ENCODE measurements around the gene ANKRD9.

The ANKRD9 gene

DNA sequence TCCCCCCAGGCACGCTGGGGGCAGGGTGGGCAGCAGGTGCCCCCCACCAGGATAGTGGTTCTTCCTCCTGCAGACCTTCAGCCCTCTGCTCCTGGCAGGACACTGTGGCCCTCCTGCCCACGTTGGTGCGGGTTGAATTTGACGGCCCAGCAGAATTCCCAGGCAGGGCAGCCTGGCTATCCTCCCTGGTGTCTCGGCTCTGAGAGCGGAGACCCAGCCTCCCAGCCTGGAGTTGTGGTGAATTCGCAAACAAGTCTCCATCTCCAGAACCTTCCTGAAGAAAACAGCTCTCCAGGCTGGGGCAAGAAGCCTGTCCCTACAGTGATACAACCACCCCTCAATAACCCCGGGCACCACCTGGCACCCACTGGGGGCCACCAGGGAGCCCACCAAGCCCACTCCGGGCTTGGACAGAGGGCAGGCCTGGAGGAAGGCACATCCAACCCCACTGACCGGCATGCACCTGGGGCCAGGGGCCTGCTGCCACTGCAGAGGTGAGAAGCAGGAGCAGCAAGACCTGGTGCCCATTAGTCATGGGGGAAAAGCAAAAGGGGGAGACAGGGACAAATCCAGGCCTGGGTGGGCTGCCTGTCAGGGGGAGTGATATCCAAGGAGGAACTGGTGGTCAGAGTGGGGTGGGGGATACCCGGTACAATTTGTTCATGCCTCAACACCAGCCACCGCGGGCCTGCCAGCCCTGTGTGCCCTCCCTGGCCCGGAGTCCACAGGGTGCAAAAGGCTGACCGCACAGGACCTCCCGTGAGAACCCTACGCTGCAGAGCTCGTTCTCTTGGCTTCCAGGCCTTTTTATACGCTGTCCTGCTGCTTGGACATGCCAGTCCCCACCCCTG is 3.6 kb downstream of the ANKRD9 start:
- Histone ChIP-seq H3K4me3 (no peak overlapping the region), H4K20me1 (no peaks in the 10 kb centered on the region), H3K36me3 (peaks cover 27% of the 10 kb centered on the region), H3K27ac (no peak overlapping the region), H3K4me2 (no peak overlapping the region), H3K9ac (no peak overlapping the region), H3K4me1 (peaks cover 19% of the 10 kb centered on the region), H3K9me3 (no peaks in the 10 kb centered on the region), H3K27me3 (no peaks in the 10 kb centered on the region)
- no peak for TF ChIP-seq Cebpa-rat (IDR thresholded peaks at IDR 0.05)

DNA sequence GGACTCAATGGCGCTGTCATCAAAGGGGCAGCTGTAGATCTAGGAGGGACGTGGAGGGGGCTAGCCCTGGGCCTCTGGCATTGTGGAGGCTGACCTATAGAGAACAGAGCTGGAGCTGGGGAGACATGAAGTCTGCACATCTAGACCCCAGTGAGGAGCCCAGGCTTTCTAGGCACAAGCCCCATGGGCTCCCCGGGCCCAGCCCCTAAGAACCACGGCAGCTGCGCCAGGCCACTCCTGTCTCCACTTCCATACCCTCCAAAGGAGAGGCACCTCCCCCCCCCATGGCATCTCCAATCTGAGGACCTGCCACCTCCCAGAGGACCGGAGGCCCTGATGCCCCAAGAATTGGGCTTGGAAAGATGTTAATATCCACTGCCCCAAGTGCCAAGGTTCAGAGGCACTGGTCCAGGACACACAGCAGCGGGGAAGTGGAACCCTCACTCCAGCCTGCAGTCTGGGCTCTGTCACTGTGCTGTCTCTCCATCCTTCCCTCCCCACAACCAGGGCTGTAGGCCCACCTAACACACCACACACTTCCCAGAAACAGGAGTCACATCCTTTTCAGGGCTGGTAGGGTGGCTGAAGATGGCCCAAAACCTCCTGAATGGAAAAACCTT is 4.5 kb downstream of the ANKRD9 start:
- Histone ChIP-seq H3K27me3 (no peaks in the 10 kb centered on the region), H3K36me3 (peaks cover 34% of the 10 kb centered on the region), H3K4me1 (peaks cover 18% of the 10 kb centered on the region), H3K9ac (no peak overlapping the region), H4K20me1 (no peaks in the 10 kb centered on the region), H3K9me3 (no peaks in the 10 kb centered on the region), H3K4me2 (no peak overlapping the region), H3K27ac (no peak overlapping the region), H3K4me3 (no peak overlapping the region)
- TF ChIP-seq Cebpa-rat (IDR thresholded peaks at IDR 0.05), result no peak

DNA sequence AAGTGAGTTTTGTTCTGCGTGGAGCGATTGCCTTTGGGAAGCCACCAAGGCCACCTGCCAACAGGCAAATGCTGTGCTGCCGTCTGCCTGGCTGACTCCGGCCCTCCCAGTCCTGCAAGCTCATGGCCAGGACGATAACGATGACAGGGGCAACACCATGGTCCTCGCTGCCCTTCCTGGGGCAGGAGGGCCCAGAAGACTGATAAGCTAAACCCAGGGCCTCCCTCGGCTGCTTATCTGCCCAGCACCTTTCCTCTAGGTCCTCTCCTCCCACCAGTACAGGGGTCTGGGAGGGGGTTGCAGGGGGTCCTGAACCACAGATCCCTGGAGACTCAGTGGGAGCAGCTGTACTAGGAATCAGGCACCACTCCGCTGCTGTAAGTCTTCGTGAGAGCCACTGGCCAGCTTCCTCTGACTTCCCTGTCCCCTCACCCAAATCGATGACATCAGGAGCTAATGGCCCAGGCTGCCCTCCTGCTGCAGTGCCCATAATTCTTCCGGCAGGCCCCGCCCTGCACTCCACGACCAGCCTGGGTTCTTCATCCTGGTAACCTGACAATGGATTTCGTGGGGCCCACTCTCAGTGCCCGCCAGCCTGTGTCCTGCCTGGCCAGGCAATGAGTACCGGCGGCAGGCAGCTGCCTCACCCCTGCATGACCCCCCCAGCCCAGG is 5.1 kb downstream of the ANKRD9 start:
- no peak overlapping the region for H3K4me3 ChIP-seq
- no peaks in the 10 kb centered on the region for H3K9me3 ChIP-seq
- peaks cover 34% of the 10 kb centered on the region for H3K36me3 ChIP-seq
- no peak overlapping the region for H3K9ac ChIP-seq
- no peaks in the 10 kb centered on the region for H4K20me1 ChIP-seq
- no peak overlapping the region for H3K4me2 ChIP-seq
- TF ChIP-seq Cebpa-rat (IDR thresholded peaks at IDR 0.05), result no peak
- H3K27ac ChIP-seq, result no peak overlapping the region
- H3K27me3 ChIP-seq, result no peaks in the 10 kb centered on the region
- H3K4me1 ChIP-seq, result peaks cover 23% of the 10 kb centered on the region

DNA sequence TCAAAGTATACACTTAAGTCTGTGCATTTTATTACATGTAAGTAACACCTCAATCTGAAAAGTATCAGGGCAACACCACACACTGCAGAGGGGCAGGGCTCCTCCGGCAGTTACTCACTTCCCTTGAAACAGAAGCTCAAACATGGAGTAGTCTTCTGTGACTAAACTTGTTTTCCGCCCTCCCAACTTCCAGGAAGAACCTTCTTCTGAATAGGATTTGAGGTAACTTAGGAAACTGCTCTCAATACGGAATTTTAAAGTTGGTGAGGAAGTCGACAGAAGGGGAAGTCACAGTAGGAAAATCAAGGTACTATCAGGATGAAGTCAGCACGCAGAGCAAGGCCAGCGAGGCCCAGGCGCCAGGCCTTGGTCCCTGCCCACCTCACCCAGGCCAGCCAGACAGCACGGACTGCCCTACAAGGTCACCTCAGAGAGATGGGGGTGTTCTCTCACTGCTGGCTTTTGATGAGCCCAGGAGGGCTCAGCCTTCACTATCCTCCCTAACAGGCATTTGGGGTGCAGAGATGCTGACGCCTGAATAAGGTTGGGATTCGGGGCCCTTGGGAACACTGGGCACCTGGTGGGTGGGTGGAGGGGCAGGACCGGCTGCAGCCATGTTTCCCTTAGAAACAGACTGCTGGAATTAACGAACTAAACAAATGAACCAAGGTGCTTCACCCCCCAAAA is 5.8 kb downstream of the ANKRD9 start:
- TF ChIP-seq Cebpa-rat (IDR thresholded peaks at IDR 0.05), result no peak
- H3K27ac ChIP-seq, result no peak overlapping the region
- H3K4me1 ChIP-seq, result peaks cover 19% of the 10 kb centered on the region
- H3K9me3 ChIP-seq, result no peaks in the 10 kb centered on the region
- no peak overlapping the region for H3K4me2 ChIP-seq
- no peak overlapping the region for H3K4me3 ChIP-seq
- no peaks in the 10 kb centered on the region for H4K20me1 ChIP-seq
- H3K9ac ChIP-seq, result no peak overlapping the region
- peaks cover 36% of the 10 kb centered on the region for H3K36me3 ChIP-seq
- no peaks in the 10 kb centered on the region for H3K27me3 ChIP-seq

DNA sequence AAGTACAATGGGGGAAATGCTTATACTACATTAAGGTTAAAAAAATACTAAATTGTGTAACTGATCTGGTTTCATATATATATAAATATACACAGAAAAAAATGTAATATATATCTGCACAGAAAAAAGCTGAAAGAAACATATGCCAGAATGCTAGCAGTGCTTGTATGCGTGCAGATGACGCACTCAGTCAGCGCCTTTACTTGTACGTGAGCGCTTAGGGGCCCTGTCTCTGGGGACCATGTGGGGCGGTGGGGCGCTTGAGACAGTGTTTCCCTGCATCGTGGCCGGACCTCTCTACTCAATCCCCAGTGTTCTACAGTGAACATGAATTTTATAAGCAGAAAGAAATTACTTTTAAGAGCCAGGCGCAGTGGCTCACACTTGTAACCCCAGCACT is 7.0 kb downstream of the ANKRD9 start:
- H3K9me3 ChIP-seq, result no peaks in the 10 kb centered on the region
- no peaks in the 10 kb centered on the region for H4K20me1 ChIP-seq
- H3K9ac ChIP-seq, result no peak overlapping the region
- H3K36me3 ChIP-seq, result peaks cover 44% of the 10 kb centered on the region
- H3K27ac ChIP-seq, result no peak overlapping the region
- no peak overlapping the region for H3K4me2 ChIP-seq
- H3K4me3 ChIP-seq, result no peak overlapping the region
- TF ChIP-seq Cebpa-rat (IDR thresholded peaks at IDR 0.05), result no peak
- no peaks in the 10 kb centered on the region for H3K27me3 ChIP-seq
- H3K4me1 ChIP-seq, result peaks cover 14% of the 10 kb centered on the region

DNA sequence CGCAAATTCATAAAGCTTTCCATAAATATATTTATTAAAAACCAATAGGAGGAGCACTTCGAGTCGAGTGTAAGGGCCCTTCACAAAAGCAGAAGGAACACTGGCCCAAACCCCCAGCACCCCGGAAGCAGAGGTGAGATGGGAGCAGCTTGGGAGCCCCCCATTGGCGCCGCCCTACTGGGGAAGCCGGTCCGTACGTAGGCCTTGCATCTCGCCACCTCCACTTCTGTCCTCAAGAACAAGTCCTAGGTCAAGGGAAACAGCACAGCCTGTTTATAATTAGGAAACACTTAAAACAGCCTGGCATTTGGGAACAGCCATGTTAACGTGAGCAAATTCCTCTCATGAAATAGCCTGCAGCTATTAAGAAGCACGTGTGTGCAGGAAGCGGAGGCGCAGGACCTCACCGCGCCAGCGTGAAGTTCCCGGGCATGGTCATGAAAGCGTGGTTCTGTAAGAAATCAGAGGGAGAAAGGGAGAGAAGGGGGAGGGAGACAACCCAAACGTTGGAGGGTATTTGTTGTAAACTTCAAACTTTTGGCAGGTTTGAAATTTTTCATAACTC is 7.7 kb downstream of the ANKRD9 start:
- H3K9me3 ChIP-seq, result no peaks in the 10 kb centered on the region
- H3K27ac ChIP-seq, result no peak overlapping the region
- H3K27me3 ChIP-seq, result no peaks in the 10 kb centered on the region
- no peak overlapping the region for H3K9ac ChIP-seq
- TF ChIP-seq Cebpa-rat (IDR thresholded peaks at IDR 0.05), result no peak
- H4K20me1 ChIP-seq, result no peaks in the 10 kb centered on the region
- H3K4me3 ChIP-seq, result no peak overlapping the region
- no peak overlapping the region for H3K4me2 ChIP-seq
- H3K36me3 ChIP-seq, result peaks cover 44% of the 10 kb centered on the region
- H3K4me1 ChIP-seq, result peaks cover 14% of the 10 kb centered on the region

DNA sequence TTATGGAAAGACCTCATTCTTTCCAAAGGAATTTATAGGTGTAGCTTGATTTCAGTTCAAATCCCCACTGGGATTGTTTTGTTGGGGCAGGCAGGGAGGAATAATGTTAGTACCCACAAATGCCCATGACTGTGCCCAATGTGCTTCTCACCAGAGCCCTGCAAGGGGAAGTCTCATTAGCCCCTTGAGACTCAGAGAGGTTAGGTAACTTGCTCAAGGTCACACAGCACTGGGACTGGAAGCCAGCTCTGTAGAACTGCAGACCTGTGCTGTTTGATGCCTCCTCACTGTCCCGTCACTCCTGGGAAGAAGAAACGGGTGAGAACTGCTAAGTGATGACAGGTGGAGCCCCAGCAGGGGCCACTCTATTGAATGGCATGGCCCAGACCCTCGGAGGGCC is 8.9 kb downstream of the ANKRD9 start:
- H3K4me1 ChIP-seq, result peaks cover 14% of the 10 kb centered on the region
- no peak overlapping the region for H3K27ac ChIP-seq

DNA sequence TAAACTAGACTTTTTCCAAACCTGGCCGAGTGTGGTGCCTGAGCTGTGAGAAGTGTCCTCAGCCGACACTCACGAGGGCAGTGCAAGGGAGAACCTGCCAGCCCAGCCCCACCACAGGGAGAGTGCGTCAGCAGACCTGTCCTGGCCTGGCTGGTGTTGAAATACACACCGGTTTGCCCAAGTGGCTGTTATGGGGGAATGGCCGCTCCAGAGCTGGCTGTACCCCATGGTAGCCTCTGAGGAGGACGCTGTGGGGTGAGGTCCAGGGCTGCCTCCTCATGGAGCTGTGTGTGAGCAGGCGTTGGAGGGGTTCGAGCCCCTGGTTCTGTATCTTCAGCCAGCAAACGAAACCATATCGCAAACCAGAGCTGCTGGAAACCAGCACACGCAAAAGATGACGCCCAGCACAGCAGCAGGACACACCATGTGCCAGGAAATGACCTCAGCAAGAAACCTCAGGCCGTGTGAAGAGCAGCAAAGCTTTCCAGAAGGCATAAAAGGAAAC is 9.4 kb downstream of the ANKRD9 start:
- no peak overlapping the region for H3K9ac ChIP-seq
- no peak overlapping the region for H3K27ac ChIP-seq
- no peak for TF ChIP-seq Cebpa-rat (IDR thresholded peaks at IDR 0.05)
- H3K36me3 ChIP-seq, result peaks cover 31% of the 10 kb centered on the region
- no peaks in the 10 kb centered on the region for H3K9me3 ChIP-seq
- no peak overlapping the region for H3K4me3 ChIP-seq
- no peaks in the 10 kb centered on the region for H3K27me3 ChIP-seq
- peak overlapping the region; percentile 18; the same call in 1 of the 2 replicates for H3K4me2 ChIP-seq
- peaks cover 14% of the 10 kb centered on the region for H3K4me1 ChIP-seq
- H4K20me1 ChIP-seq, result no peaks in the 10 kb centered on the region

More for the DNA sequence above, 8.9 kb downstream of the ANKRD9 start:
- Histone ChIP-seq H4K20me1 (no peaks in the 10 kb centered on the region), H3K36me3 (peaks cover 35% of the 10 kb centered on the region), H3K9me3 (no peaks in the 10 kb centered on the region), H3K4me2 (peak overlapping the region; percentile 18; the same call in 1 of the 2 replicates), H3K9ac (no peak overlapping the region), H3K4me3 (no peak overlapping the region), H3K27me3 (no peaks in the 10 kb centered on the region)
- no peak for TF ChIP-seq Cebpa-rat (IDR thresholded peaks at IDR 0.05)

Data from BLaER1 (cell line).